Left forelimb (tissue), 1 donor: ENCODE results near the gene DAZ1.
"Not testable (repeated sequence)": the region's sequence is repeated elsewhere in the genome, so short reads cannot be mapped to it uniquely, and the experiment has no call there.

Source experiments
- DNase-seq: peaks from one replicate; pipeline ENCODE4 v3.0.0-alpha.2; 2018; ENCODE audit warnings: low spot score

Gene DAZ1

DNA sequence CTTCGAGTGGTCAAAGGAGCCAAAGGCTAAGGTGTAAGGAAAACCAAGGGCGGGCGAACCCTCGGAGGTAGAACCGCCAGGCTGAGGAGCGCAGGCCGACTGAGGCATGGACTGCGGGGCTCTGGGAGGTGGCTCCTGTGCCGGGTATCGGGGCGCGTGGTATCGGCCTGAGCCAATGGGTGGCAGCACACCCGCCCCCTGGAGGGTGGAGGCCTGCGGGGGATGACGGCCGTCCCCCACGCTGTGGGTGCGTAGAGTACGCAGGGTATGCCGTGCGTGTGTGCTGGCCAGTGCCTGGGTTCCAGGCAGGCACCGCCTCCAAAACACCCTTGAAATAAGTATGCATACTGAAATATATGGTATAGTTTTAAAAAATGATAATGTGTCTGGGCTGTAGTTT is at the start of gene DAZ1:
Gene DAZ1, minus strand, starts transcription at position 101 of the 400 bp plus-strand sequence. CDS start 208 bp downstream, outside the sequence.
- not testable (repeated sequence) for DNase-seq

DNA sequence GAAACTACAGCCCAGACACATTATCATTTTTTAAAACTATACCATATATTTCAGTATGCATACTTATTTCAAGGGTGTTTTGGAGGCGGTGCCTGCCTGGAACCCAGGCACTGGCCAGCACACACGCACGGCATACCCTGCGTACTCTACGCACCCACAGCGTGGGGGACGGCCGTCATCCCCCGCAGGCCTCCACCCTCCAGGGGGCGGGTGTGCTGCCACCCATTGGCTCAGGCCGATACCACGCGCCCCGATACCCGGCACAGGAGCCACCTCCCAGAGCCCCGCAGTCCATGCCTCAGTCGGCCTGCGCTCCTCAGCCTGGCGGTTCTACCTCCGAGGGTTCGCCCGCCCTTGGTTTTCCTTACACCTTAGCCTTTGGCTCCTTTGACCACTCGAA is 20.4 kb upstream of the DAZ1 start, which contains the start of gene DAZ2:
Gene DAZ2, plus strand, starts transcription at position 301 of the 400 bp plus-strand sequence. CDS start 208 bp downstream, outside the sequence.
- DNase-seq = not testable (repeated sequence)

GRCh38 chrY:23210681-23211080 is 11.9 kb upstream of the DAZ1 start:
- not testable (repeated sequence) for DNase-seq

DNA sequence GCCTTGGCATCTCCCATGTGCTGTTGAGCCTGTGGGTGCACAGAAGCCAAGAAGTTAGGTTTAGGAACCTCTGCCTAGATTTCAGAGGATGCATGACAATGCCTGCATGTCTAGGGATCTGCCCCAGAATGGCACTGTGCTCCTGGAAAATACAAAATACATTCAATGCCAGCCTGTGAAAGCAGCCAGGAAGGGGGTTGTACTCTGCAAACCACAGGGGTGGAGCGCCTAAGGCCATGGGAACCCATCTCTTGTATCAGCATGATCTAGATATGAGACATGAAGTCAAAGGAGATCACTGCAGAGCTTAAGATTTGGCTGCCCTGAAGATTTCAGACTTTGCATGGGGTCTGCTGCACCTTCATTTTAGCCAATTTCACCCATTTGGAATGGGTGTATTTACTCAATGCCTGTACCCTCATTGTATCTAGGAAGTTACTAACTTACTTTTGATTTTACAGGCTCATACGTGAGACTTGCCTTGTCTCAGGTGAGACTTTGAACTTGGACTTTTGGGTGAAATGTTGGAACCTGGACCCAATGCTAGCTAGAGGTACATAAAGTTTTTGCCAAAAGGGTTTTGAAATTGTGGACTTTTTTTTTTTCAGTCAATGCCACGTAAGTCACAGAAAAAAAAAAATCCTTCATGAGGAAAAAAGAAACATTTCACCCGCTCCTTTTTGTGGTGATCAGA is 11.1 kb upstream of the DAZ1 start:
- DNase-seq = not testable (repeated sequence)

GRCh38 chrY:23207455-23207854 is 8.6 kb upstream of the DAZ1 start:
- DNase-seq = not testable (repeated sequence)
